Tibial nerve (tissue), 4 donors: ENCODE data around the gene RIC1. TPM values are rescaled to one million over a fixed set of nuclear protein-coding genes. Genes with fewer than 3 reads are reported as not detected.

Experiments
- DNase-seq, 2 donors: peaks; one replicate each; pipeline ENCODE4 v3.0.0-alpha.2; 2019; ENCODE audit warnings: low spot score in 2 of 2
- H3K27ac ChIP-seq, 4 donors: fragments of 200-600 bp; sonication (generic) in 3 of 4; one replicate each; pipeline ENCODE4 v1.5.1; 2017 to 2019; ENCODE audit warnings: mild to moderate bottlenecking in 1 of 4
- H3K27me3 ChIP-seq, 2 donors: fragments of 200-600 bp; sonication (generic) in 1 of 2; one replicate each; pipeline versions ENCODE4 v1.5.1 to v1.6.0; 2017 to 2019
- H3K36me3 ChIP-seq, 3 donors: fragments of 200-600 bp; sonication (generic); one replicate each; pipeline ENCODE4 v1.5.1; 2018 to 2019
- H3K4me1 ChIP-seq, 4 donors: fragments of 200-600 bp; sonication (generic) in 3 of 4; one replicate each; pipeline ENCODE4 v1.5.1; 2017 to 2019
- H3K4me3 ChIP-seq, 4 donors: fragments of 200-600 bp; sonication (generic) in 3 of 4; one replicate each; pipeline ENCODE4 v1.5.1; 2017 to 2019; ENCODE audit warnings: mild to moderate bottlenecking in 1 of 4, moderate library complexity in 1 of 4
- H3K9me3 ChIP-seq, 4 donors: fragments of 200-600 bp; sonication (generic) in 3 of 4; one replicate each; pipeline ENCODE4 v1.5.1; 2017 to 2019
- EP300 ChIP-seq, 2 donors: sonication (generic); formaldehyde crosslinking; IDR thresholded peaks; one replicate each; pipeline ENCODE4 v1.6.1; 2017; ENCODE audit warnings: antibody characterized with exemption in 2 of 2, mild to moderate bottlenecking in 1 of 2
- POLR2A ChIP-seq, 2 donors: fragments of 450-650 bp; IDR thresholded peaks; one replicate each; pipeline ENCODE4 v1.6.1; 2017; ENCODE audit warnings: antibody characterized with exemption in 2 of 2, mild to moderate bottlenecking in 2 of 2, moderate library complexity in 2 of 2
- WGBS, 2 donors: methylation state at CpG; one replicate each; pipeline ENCODE4 v1.1.5; 2018; 5-methylcytosine and 5-hydroxymethylcytosine counted together
- total RNA-seq, 4 donors: library from RNA; depleted of rRNA; stranded (reverse); fragments of >200 nt; gene quantifications; one replicate each; pipeline ENCODE4 v1.1.0, GENCODE V29; 2016
- TF ChIP-seq, protein P1 (sequence below), 5 experiments: fragments of 200-600 bp in 3 of 5; fragments of 450-650 bp in 2 of 5; sonication (generic) in 3 of 5; IDR thresholded peaks; one replicate each; pipeline ENCODE4 v1.5.1; 2016 to 2019; ENCODE audit warnings: antibody characterized with exemption in 5 of 5, mild to moderate bottlenecking in 3 of 5, moderate library complexity in 2 of 5

Gene RIC1
- total RNA-seq, 4 donors from 2014 or later: 41.0 to 45.9 (median 43.4) TPM

DNA sequence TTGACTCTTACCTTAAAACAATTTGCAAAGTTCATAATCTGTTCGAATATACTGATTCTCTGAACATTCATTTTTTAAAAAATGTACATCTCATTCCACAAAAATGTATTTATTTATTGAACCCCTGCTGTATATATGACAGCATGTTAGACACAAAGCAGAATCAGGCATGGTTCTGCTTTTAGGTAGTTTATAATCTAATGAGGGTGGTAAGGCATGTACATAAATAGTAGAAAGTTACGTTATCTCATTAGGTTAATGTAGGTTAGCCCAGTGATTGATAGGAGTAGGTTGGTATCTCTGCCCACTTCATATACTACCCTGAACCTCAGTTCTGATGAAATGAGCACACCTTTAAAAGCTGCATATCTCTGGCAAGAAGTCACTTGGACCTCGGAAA, 114.2 kb downstream of the RIC1 start:
- H3K27ac ChIP-seq: no peak overlapping the region
- peaks cover 0 to 80% (median 0%) of the 10 kb centered on the region in 3 donors for H3K36me3 ChIP-seq
- TF ChIP-seq EP300 (IDR thresholded peaks at IDR 0.05): no peak
- TF ChIP-seq, protein P1, sequence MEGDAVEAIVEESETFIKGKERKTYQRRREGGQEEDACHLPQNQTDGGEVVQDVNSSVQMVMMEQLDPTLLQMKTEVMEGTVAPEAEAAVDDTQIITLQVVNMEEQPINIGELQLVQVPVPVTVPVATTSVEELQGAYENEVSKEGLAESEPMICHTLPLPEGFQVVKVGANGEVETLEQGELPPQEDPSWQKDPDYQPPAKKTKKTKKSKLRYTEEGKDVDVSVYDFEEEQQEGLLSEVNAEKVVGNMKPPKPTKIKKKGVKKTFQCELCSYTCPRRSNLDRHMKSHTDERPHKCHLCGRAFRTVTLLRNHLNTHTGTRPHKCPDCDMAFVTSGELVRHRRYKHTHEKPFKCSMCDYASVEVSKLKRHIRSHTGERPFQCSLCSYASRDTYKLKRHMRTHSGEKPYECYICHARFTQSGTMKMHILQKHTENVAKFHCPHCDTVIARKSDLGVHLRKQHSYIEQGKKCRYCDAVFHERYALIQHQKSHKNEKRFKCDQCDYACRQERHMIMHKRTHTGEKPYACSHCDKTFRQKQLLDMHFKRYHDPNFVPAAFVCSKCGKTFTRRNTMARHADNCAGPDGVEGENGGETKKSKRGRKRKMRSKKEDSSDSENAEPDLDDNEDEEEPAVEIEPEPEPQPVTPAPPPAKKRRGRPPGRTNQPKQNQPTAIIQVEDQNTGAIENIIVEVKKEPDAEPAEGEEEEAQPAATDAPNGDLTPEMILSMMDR (IDR thresholded peaks at IDR 0.05): no peak
- no peaks in the 10 kb centered on the region for H3K9me3 ChIP-seq
- no peak for DNase-seq
- H3K27me3 ChIP-seq: no peaks in the 10 kb centered on the region
- peaks cover 0 to 11% (median 0%) of the 10 kb centered on the region in 4 donors for H3K4me1 ChIP-seq
- 93 to 95% methylated on average over 3 of the region's 3 CpGs for WGBS, 2 donors
- no peak overlapping the region for H3K4me3 ChIP-seq

DNA sequence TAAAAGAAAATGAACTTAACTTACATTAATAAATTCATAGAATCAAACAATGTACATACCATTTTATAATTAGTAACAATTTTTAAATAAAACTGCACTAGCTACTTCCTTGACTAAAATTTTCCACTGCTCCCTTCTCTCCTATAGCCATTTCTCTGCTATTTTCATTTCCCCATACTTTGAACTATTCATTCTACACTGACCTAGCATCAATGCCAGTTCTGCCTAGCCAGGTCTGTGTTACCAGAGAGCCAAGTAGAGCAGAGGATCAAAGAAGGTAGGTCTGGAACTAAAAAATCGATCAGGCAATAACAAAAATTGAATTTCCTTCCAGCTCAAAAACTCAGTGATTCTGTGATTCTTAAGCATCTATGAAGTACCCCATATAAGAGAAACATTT, 119.5 kb downstream of the RIC1 start:
- Histone ChIP-seq H3K4me1 (no peaks in the 10 kb centered on the region), H3K27ac (no peak overlapping the region), H3K36me3 (peaks cover 0 to 77% (median 0%) of the 10 kb centered on the region in 3 donors), H3K27me3 (no peaks in the 10 kb centered on the region), H3K4me3 (no peak overlapping the region), H3K9me3 (no peaks in the 10 kb centered on the region)
- DNase-seq: no peak
- TF ChIP-seq POLR2A (IDR thresholded peaks at IDR 0.05) (no peak), EP300 (IDR thresholded peaks at IDR 0.05) (no peak)
- TF ChIP-seq, protein P1 (IDR thresholded peaks at IDR 0.05): no peak
- 100% methylated on average over 1 of the region's 1 CpG for WGBS, 2 donors

DNA sequence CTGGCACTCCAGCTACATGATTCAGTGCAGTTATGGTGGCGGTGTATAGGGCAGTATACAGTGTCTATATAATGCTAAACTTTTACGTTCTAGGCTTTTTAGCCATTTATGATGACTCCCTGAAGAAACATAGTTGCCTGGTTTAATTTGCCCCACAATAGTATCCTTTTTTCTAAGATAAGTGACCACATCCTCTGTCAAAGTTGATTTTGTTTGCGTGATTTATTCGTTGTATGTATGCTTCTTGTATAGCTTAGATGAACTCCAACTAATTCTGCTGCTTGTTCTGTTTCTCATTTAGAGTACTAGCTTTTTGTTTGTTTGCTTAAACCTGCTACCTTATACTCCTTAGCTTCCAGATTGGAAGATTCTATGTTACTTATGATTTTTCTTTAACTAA, 120.4 kb downstream of the RIC1 start:
- H3K36me3 ChIP-seq: peaks cover 0 to 70% (median 0%) of the 10 kb centered on the region in 3 donors

DNA sequence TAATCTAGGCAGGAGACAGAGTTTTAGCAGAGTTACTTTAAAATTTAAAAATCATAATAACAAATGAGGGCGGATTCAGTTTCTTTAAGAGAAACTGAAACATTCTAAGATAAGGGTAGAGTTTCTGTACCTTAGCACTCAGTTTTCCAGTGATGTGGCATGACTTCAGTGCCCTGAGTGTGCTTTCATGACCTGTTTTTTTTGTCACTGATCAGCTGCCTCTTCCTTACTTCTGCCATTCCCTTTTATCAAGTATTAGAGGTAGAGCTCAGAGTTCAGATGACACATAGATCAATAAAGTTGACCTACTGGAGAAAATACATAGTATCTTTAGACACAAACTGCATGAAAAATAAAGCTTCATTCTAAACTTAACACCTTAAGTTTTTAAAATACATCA, 121.7 kb downstream of the RIC1 start:
- H3K36me3 ChIP-seq: peaks cover 0 to 65% (median 0%) of the 10 kb centered on the region in 3 donors
- DNase-seq: no peak
- H3K9me3 ChIP-seq: no peaks in the 10 kb centered on the region
- no peak overlapping the region for H3K27ac ChIP-seq
- H3K4me1 ChIP-seq: no peaks in the 10 kb centered on the region
- H3K27me3 ChIP-seq: no peaks in the 10 kb centered on the region
- TF ChIP-seq, protein P1 (IDR thresholded peaks at IDR 0.05): no peak
- TF ChIP-seq POLR2A (IDR thresholded peaks at IDR 0.05): no peak
- TF ChIP-seq EP300 (IDR thresholded peaks at IDR 0.05): no peak
- 97% methylated on average over 1 of the region's 1 CpG for WGBS, 2 donors
- H3K4me3 ChIP-seq: no peak overlapping the region

More for the DNA sequence above, 120.4 kb downstream of the RIC1 start:
- H3K4me3 ChIP-seq: no peak overlapping the region
- H3K4me1 ChIP-seq: no peaks in the 10 kb centered on the region
- no peaks in the 10 kb centered on the region for H3K27me3 ChIP-seq
- TF ChIP-seq POLR2A (IDR thresholded peaks at IDR 0.05): no peak
- TF ChIP-seq, protein P1 (IDR thresholded peaks at IDR 0.05): no peak
- no peak for TF ChIP-seq EP300 (IDR thresholded peaks at IDR 0.05)
- 85 to 87% methylated on average over 4 of the region's 4 CpGs for WGBS, 2 donors
- no peaks in the 10 kb centered on the region for H3K9me3 ChIP-seq
- DNase-seq: no peak
- H3K27ac ChIP-seq: no peak overlapping the region

DNA sequence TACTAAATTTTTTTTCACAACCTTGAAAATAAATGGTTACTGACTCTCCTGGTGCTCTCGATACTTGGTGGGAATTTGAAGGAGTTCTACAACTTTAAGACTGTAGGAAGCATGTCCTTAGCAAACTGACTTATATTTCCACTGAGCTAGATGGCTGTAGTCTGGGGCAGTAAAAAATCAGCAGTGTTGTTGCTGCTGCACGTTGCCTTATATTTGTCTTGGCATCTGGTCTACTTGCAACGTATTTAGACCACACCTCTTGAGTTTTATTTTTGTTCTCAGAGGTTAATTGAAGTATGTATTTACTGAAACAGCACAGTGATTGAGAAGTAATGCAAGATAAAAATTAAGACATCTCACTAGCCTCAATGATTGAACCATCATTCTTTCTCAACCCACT, 127.7 kb downstream of the RIC1 start:
- TF ChIP-seq EP300 (IDR thresholded peaks at IDR 0.05) (no peak), POLR2A (IDR thresholded peaks at IDR 0.05) (no peak)
- TF ChIP-seq, protein P1 (IDR thresholded peaks at IDR 0.05): no peak
- Histone ChIP-seq H3K27me3 (no peaks in the 10 kb centered on the region), H3K4me3 (no peak overlapping the region), H3K4me1 (no peaks in the 10 kb centered on the region), H3K27ac (no peak overlapping the region), H3K36me3 (peaks cover 0 to 67% (median 0%) of the 10 kb centered on the region in 3 donors), H3K9me3 (no peaks in the 10 kb centered on the region)
- no peak for DNase-seq
- 68 to 69% methylated on average over 3 of the region's 3 CpGs for WGBS, 2 donors
